ENCODE measurements around the gene PML.

Gene PML

GRCh38 chr15:73994413-73994883 is at the start of gene PML:
TSS of gene PML (plus strand) at chr15:73994716. CDS start at chr15:73994813, 97 bp downstream.
- peak; percentile 87 for DNase-seq (ENCODE audit: low read depth)

- no peak for DNase-seq (ENCODE audit: low read depth)
Measured at GRCh38 chr15:73945130-73945508, 49.4 kb upstream of the PML start.

- no peak for DNase-seq (ENCODE audit: low read depth)
Measured at GRCh38 chr15:73946046-73946721, 48.3 kb upstream of the PML start.

GRCh38 chr15:73946795-73947370 is 47.6 kb upstream of the PML start:
- DNase-seq (ENCODE audit: low read depth): no peak

GRCh38 chr15:73947651-73948050 is 46.9 kb upstream of the PML start:
- DNase-seq (ENCODE audit: low read depth): no peak

- no peak for DNase-seq (ENCODE audit: low read depth)
Measured at GRCh38 chr15:73948396-73948795, 46.1 kb upstream of the PML start.

GRCh38 chr15:73948982-73949381 is 45.5 kb upstream of the PML start:
- DNase-seq (ENCODE audit: low read depth): no peak

- no peak for DNase-seq (ENCODE audit: low read depth)
Measured at GRCh38 chr15:73949496-73949895, 45.0 kb upstream of the PML start.

- no peak for DNase-seq (ENCODE audit: low read depth)
Measured at GRCh38 chr15:73950479-73950830, 44.1 kb upstream of the PML start.

GRCh38 chr15:73950831-73951561 is 43.5 kb upstream of the PML start:
- DNase-seq (ENCODE audit: low read depth): peak; percentile 63

GRCh38 chr15:73951601-73952000 is 42.9 kb upstream of the PML start:
- DNase-seq (ENCODE audit: low read depth): no peak

- no peak for DNase-seq (ENCODE audit: low read depth)
Measured at GRCh38 chr15:73952171-73952912, 42.2 kb upstream of the PML start.

- DNase-seq (ENCODE audit: low read depth): no peak
Measured at GRCh38 chr15:73952913-73953750, 41.4 kb upstream of the PML start.

- no peak for DNase-seq (ENCODE audit: low read depth)
Measured at GRCh38 chr15:73954188-73955145, 40.0 kb upstream of the PML start.

GRCh38 chr15:73955326-73955725 is 39.2 kb upstream of the PML start:
- no peak for DNase-seq (ENCODE audit: low read depth)

GRCh38 chr15:73955861-73956742 is 38.4 kb upstream of the PML start:
- DNase-seq (ENCODE audit: low read depth): no peak

GRCh38 chr15:73956743-73957135 is 37.8 kb upstream of the PML start:
- no peak for DNase-seq (ENCODE audit: low read depth)

GRCh38 chr15:73957276-73957675 is 37.2 kb upstream of the PML start:
- no peak for DNase-seq (ENCODE audit: low read depth)

GRCh38 chr15:73957785-73958184 is 36.7 kb upstream of the PML start:
- no peak for DNase-seq (ENCODE audit: low read depth)

All from stimulated activated CD8-positive, alpha-beta memory T cell treated with anti-CD3 and anti-CD28 coated beads, Interleukin-15, amount 100 ng/mL, for 1 hour (primary cell).